H1 (cell line): ENCODE data around the gene MROH7. TPM values are rescaled to one million over a fixed set of nuclear protein-coding genes. Genes with fewer than 3 reads are reported as not detected.

Experiments
- CTCF ChIA-PET: fragments of 300-600 bp; sonication (Branson Sonifier 250); formaldehyde crosslinking; loops from one replicate; lab custom pipeline; 2021; ENCODE audit not compliant: partially characterized antibody; lab: Charles Lee
- POLR2A ChIA-PET: fragments of 300-600 bp; sonication (Branson Sonifier 250); formaldehyde crosslinking; loops from one replicate; lab custom pipeline; 2021; ENCODE audit warnings: inconsistent platforms; ENCODE audit not compliant: partially characterized antibody; lab: Charles Lee
- DNase-seq, 2 experiments: peaks; one replicate each; pipeline versions ENCODE4 v3.0.0 to v3.0.0-alpha.2; 2010 to 2022; ENCODE audit warnings: low spot score in 2 of 2, low read depth in 1 of 2, mixed read lengths in 1 of 2
- FAIRE-seq: peaks from 2 replicates; lab custom pipeline; 2011; peaks lifted over from hg19 to GRCh38; lab: Jason Lieb, UNC
- H2AFZ ChIP-seq: 2 replicates; pipeline ENCODE4 v1.8.1; 2012; ENCODE audit warnings: low read length, inconsistent platforms
- H2AK5ac ChIP-seq: 2 replicates; pipeline ENCODE4 v1.6.1; 2013; ENCODE audit warnings: low read depth, low read length
- H2BK120ac ChIP-seq: replicated peaks from 2 replicates; pipeline ENCODE3; 2013; ENCODE audit warnings: low read depth, low read length, inconsistent platforms
- H2BK12ac ChIP-seq: 2 replicates; pipeline ENCODE4 v1.6.1; 2013; ENCODE audit warnings: low read depth, low read length
- H2BK15ac ChIP-seq: 2 replicates; pipeline ENCODE4 v1.6.1; 2013; ENCODE audit warnings: low read length
- H2BK20ac ChIP-seq: 2 replicates; pipeline ENCODE4 v1.6.1; 2013; ENCODE audit warnings: low read length
- H2BK5ac ChIP-seq: 2 replicates; pipeline ENCODE4 v1.6.1; 2013; ENCODE audit warnings: low read depth, low read length
- H3K14ac ChIP-seq: 2 replicates; pipeline ENCODE4 v1.6.1; 2013; ENCODE audit warnings: inconsistent platforms; ENCODE audit not compliant: insufficient read length
- H3K18ac ChIP-seq: 2 replicates; pipeline ENCODE4 v1.6.1; 2013; ENCODE audit warnings: low read length; ENCODE audit errors: extremely low read depth
- H3K23ac ChIP-seq: 2 replicates; pipeline ENCODE4 v1.6.1; 2013; ENCODE audit warnings: inconsistent platforms; ENCODE audit not compliant: insufficient read length
- H3K23me2 ChIP-seq: 2 replicates; pipeline ENCODE4 v1.6.1; 2013; ENCODE audit warnings: low read depth, low read length
- H3K27ac ChIP-seq: 2 replicates; pipeline ENCODE4 v1.6.1; 2011; ENCODE audit warnings: low read depth, low read length, inconsistent platforms
- H3K27me3 ChIP-seq, 4 experiments: replicated peaks in 1 of 4; 1 replicate in 1 of 4; 2 replicates in 3 of 4; pipeline versions ENCODE4 v1.6.1 to v1.8.1; 2011 to 2013; ENCODE audit warnings: low read length in 3 of 4, mild to moderate bottlenecking in 3 of 4, inconsistent platforms in 2 of 4, mixed read lengths in 2 of 4, moderate library complexity in 1 of 4; ENCODE audit not compliant: control insufficient read depth in 3 of 4, insufficient read depth in 3 of 4; ENCODE audit errors: extremely low read depth in 1 of 4
- H3K36me3 ChIP-seq, 4 experiments: 2 replicates each; pipeline versions ENCODE4 v1.6.1 to v1.8.1; 2011 to 2013; ENCODE audit warnings: mild to moderate bottlenecking in 4 of 4, low read length in 3 of 4, moderate library complexity in 2 of 4, control low read depth in 1 of 4, inconsistent platforms in 1 of 4; ENCODE audit not compliant: insufficient read depth in 4 of 4, control insufficient read depth in 2 of 4
- H3K4ac ChIP-seq: replicated peaks from 2 replicates; pipeline ENCODE3; 2013; ENCODE audit warnings: low read length, low read depth, mixed read lengths, inconsistent platforms; ENCODE audit not compliant: insufficient read length
- H3K4me1 ChIP-seq, 4 experiments: replicated peaks in 1 of 4; 1 replicate in 1 of 4; 2 replicates in 3 of 4; pipeline versions ENCODE4 v1.6.1 to v1.8.1; 2011 to 2013; ENCODE audit warnings: low read length in 3 of 4, inconsistent platforms in 2 of 4, mixed read lengths in 1 of 4; ENCODE audit not compliant: insufficient read depth in 4 of 4, control insufficient read depth in 3 of 4
- H3K4me2 ChIP-seq, 2 experiments: 2 replicates each; pipeline versions ENCODE4 v1.6.1 to v1.8.1; 2011 to 2013; ENCODE audit warnings: low read depth in 2 of 2, low read length in 2 of 2, control low read depth in 1 of 2, inconsistent platforms in 1 of 2, mild to moderate bottlenecking in 1 of 2; ENCODE audit not compliant: insufficient read depth in 1 of 2
- H3K4me3 ChIP-seq, 4 experiments: fragments of 200-600, 300-600 bp in 1 of 4; sonication (generic), shearing (Covaris generic), sonication (Bioruptor Twin) in 1 of 4; 2 replicates each; pipeline versions ENCODE4 v1.5.1 to v1.8.1; 2011 to 2016; ENCODE audit warnings: low read length in 4 of 4, low read depth in 3 of 4, control low read depth in 2 of 4, inconsistent platforms in 2 of 4, mild to moderate bottlenecking in 2 of 4, mixed read lengths in 1 of 4, moderate library complexity in 1 of 4; ENCODE audit not compliant: insufficient read depth in 2 of 4; ENCODE audit errors: extremely low read depth in 1 of 4
- H3K56ac ChIP-seq: replicated peaks from 2 replicates; pipeline ENCODE3; 2013; ENCODE audit warnings: low read depth, mild to moderate bottlenecking, mixed read lengths, low read length, inconsistent platforms; ENCODE audit not compliant: insufficient read length
- H3K79me1 ChIP-seq: 2 replicates; pipeline ENCODE4 v1.6.1; 2013; ENCODE audit warnings: low read depth, low read length, control low read depth
- H3K79me2 ChIP-seq, 2 experiments: 2 replicates each; pipeline versions ENCODE4 v1.6.1 to v1.8.1; 2012 to 2013; ENCODE audit warnings: low read length in 2 of 2, mild to moderate bottlenecking in 2 of 2, inconsistent platforms in 1 of 2; ENCODE audit not compliant: insufficient read depth in 2 of 2, control insufficient read depth in 1 of 2
- H3K9ac ChIP-seq, 4 experiments: replicated peaks in 1 of 4; 1 replicate in 1 of 4; 2 replicates in 3 of 4; pipeline versions ENCODE4 v1.6.1 to v1.8.1; 2011 to 2013; ENCODE audit warnings: low read depth in 3 of 4, low read length in 3 of 4, control low read depth in 2 of 4, mild to moderate bottlenecking in 2 of 4, moderate library complexity in 2 of 4, inconsistent platforms in 1 of 4; ENCODE audit errors: extremely low read depth in 1 of 4
- H3K9me3 ChIP-seq, 2 experiments: 2 replicates each; pipeline versions ENCODE4 v1.6.1 to v1.8.1; 2012 to 2013; ENCODE audit warnings: mild to moderate bottlenecking in 2 of 2, moderate library complexity in 2 of 2, control low read depth in 1 of 2, inconsistent platforms in 1 of 2, low read depth in 1 of 2, low read length in 1 of 2, mixed read lengths in 1 of 2; ENCODE audit not compliant: insufficient read depth in 2 of 2
- H4K20me1 ChIP-seq, 2 experiments: replicated peaks in 1 of 2; 2 replicates each; pipeline versions ENCODE3 to v1.8.1; 2011 to 2013; ENCODE audit warnings: inconsistent platforms in 2 of 2, low read length in 2 of 2, mild to moderate bottlenecking in 1 of 2; ENCODE audit not compliant: insufficient read depth in 2 of 2, control insufficient read depth in 1 of 2
- H4K5ac ChIP-seq: 2 replicates; pipeline ENCODE4 v1.6.1; 2013; ENCODE audit warnings: low read length, low read depth, mixed read lengths, inconsistent platforms; ENCODE audit not compliant: insufficient read length
- H4K8ac ChIP-seq: 2 replicates; pipeline ENCODE4 v1.8.0; 2013; ENCODE audit warnings: mild to moderate bottlenecking, moderate library complexity, low read length, inconsistent platforms; ENCODE audit not compliant: insufficient read depth; ENCODE audit errors: extremely low read depth
- H4K91ac ChIP-seq: replicated peaks from 2 replicates; pipeline ENCODE3; 2013; ENCODE audit warnings: low read length, mixed read lengths, inconsistent platforms; ENCODE audit not compliant: insufficient read length
- EGR1 ChIP-seq: IDR thresholded peaks from 2 replicates; pipeline ENCODE4 v1.6.1; 2011; ENCODE audit warnings: low read depth, low read length, borderline replicate concordance
- HDAC2 ChIP-seq, 2 experiments: fragments of 300-600 bp in 1 of 2; sonication (generic) in 1 of 2; IDR thresholded peaks; 2 replicates each; pipeline ENCODE4 v1.6.1; 2011 to 2012; ENCODE audit warnings: low read depth in 2 of 2, low read length in 2 of 2, mild to moderate bottlenecking in 2 of 2, moderate library complexity in 2 of 2, borderline replicate concordance in 1 of 2, inconsistent platforms in 1 of 2
- JUN ChIP-seq: IDR thresholded peaks from 2 replicates; pipeline ENCODE4 v1.6.1; 2011; ENCODE audit warnings: low read depth, mild to moderate bottlenecking, improper control_type of control experiment, low read length
- KDM4A ChIP-seq: IDR thresholded peaks from one replicate; pipeline ENCODE4 v1.7.1; 2012; ENCODE audit warnings: low read depth, mild to moderate bottlenecking, moderate library complexity, low read length, inconsistent platforms; ENCODE audit not compliant: severe bottlenecking
- NANOG ChIP-seq: IDR thresholded peaks from 2 replicates; pipeline ENCODE4 v1.6.1; 2011; ENCODE audit warnings: low read length, low read depth, mild to moderate bottlenecking, inconsistent platforms; ENCODE audit not compliant: insufficient read depth, poor library complexity, severe bottlenecking
- PHF8 ChIP-seq: fragments of 200-600 bp; sonication (generic); conservative IDR thresholded peaks from 2 replicates; pipeline ENCODE4 v1.7.1; 2012; ENCODE audit warnings: low read depth, mild to moderate bottlenecking, inconsistent platforms, low read length, moderate library complexity
- POLR2AphosphoS5 ChIP-seq: IDR thresholded peaks from 2 replicates; pipeline ENCODE4 v1.6.1; 2011; ENCODE audit warnings: low read depth, low read length
- POU5F1 ChIP-seq: IDR thresholded peaks from 2 replicates; pipeline ENCODE4 v1.6.1; 2011; ENCODE audit warnings: low read depth, mild to moderate bottlenecking, low read length, moderate library complexity
- RXRA ChIP-seq: IDR thresholded peaks from 2 replicates; pipeline ENCODE4 v1.6.1; 2011; ENCODE audit warnings: low read depth, mild to moderate bottlenecking, low read length, moderate library complexity; ENCODE audit not compliant: insufficient read depth
- SIN3A ChIP-seq, 2 experiments: IDR thresholded peaks in 1 of 2; conservative IDR thresholded peaks in 1 of 2; 2 replicates each; pipeline ENCODE4 v1.6.1; 2011 to 2012; ENCODE audit warnings: low read length in 2 of 2, improper control_type of control experiment in 1 of 2, low read depth in 1 of 2, mild to moderate bottlenecking in 1 of 2
- SIRT6 ChIP-seq: IDR thresholded peaks from one replicate; pipeline ENCODE4 v1.7.1; 2012; ENCODE audit warnings: low read length, inconsistent platforms
- SIX5 ChIP-seq: IDR thresholded peaks from 2 replicates; pipeline ENCODE4 v1.6.1; 2011; ENCODE audit warnings: mild to moderate bottlenecking, low read depth, low read length
- SP2 ChIP-seq: IDR thresholded peaks from 2 replicates; pipeline ENCODE4 v1.6.1; 2012; ENCODE audit warnings: mild to moderate bottlenecking, low read length, inconsistent platforms
- TAF1 ChIP-seq: IDR thresholded peaks from 2 replicates; pipeline ENCODE4 v1.6.1; 2011; ENCODE audit warnings: mild to moderate bottlenecking, low read depth, low read length
- WGBS, 2 experiments: shearing (Covaris generic) in 1 of 2; methylation state at CpG; one replicate each; pipeline versions ENCODE4 v1.1.6 to v1.1.7; 2013 to 2015; ENCODE audit warnings: low lambda C conversion rate in 2 of 2, mixed read lengths in 2 of 2, inconsistent platforms in 1 of 2, low coverage in 1 of 2, missing lambda C conversion rate in 1 of 2; ENCODE audit not compliant: insufficient replicate concordance in 2 of 2, insufficient coverage in 1 of 2, insufficient read length in 1 of 2; ENCODE audit errors: extremely low coverage in 1 of 2, missing lambda C conversion rate in 1 of 2; 5-methylcytosine and 5-hydroxymethylcytosine counted together
- polyA plus RNA-seq, 7 experiments: library from polyadenylated mRNA; depleted of rRNA in 3 of 7; stranded (reverse) in 5 of 7; unstranded in 2 of 7; fragments of >200 nt in 5 of 7; fragments of 200-250 nt in 2 of 7; gene quantifications; 1 replicate in 5 of 7; 2 replicates in 1 of 7; 4 replicates in 1 of 7; pipeline versions ENCODE4 v1.2.1 to v1.2.3, GENCODE V29; 2011 to 2013; ENCODE audit warnings: missing spikeins in 2 of 7, mixed read lengths in 2 of 7
- total RNA-seq: library from RNA; stranded (reverse); fragmentation: NEBNext Ultra II Directional; extraction: Animal tissue kit (Norgen Biotek cat#: 25700); gene quantifications from 2 replicates; pipeline ENCODE4 v1.2.1, GENCODE V29; 2021

MROH7 gene
- total and polyA plus RNA-seq, 2 of the 8 experiments (the other 6 are each of a cell fraction or from before 2014, with no cell fraction given), result 0.07 to 0.20 TPM

- Histone ChIP-seq H3K27me3 (no peaks in the 10 kb centered on the region), H3K23me2 (0 out of 2 replicates have a peak, but pooled peaks cover 3% of the 10 kb centered on the region), H3K14ac (peak overlapping the region; percentile 67), H3K4me2 (no peak overlapping the region), H2BK20ac (0 out of 2 replicates have a peak overlapping the region, but pooled peaks have one; percentile 93), H3K9me3 (no peaks in the 10 kb centered on the region), H3K23ac (no peak overlapping the region), H3K79me2 (no peaks in the 10 kb centered on the region), H3K79me1 (no peaks in the 10 kb centered on the region), H2BK120ac (no peak overlapping the region), H2BK5ac (peak overlapping the region; percentile 26), H3K18ac (0 out of 2 replicates have a peak overlapping the region, but pooled peaks have one; percentile 13), H3K4me1 (peaks cover 5 to 18% (median 11%) of the 10 kb centered on the region in 4 experiments), H4K91ac (peak overlapping the region; percentile 46), H2AFZ (no peak overlapping the region), H4K8ac (no peak overlapping the region), H3K9ac (no peak overlapping the region), H3K27ac (no peak overlapping the region; the same call in 1 of the 2 replicates), H2AK5ac (peak overlapping the region; percentile 83), H4K20me1 (peaks cover 0 to 2% of the 10 kb centered on the region in 2 experiments), H3K56ac (no peak overlapping the region), H4K5ac (peak overlapping the region; percentile 29), H3K36me3 (no peaks in the 10 kb centered on the region), H2BK15ac (no peak overlapping the region; the same call in 1 of the 2 replicates), H2BK12ac (peak overlapping the region; percentile 93), H3K4me3 (no peak overlapping the region), H3K4ac (peak overlapping the region; percentile 66)
- 91% methylated on average over 8 of the region's 8 CpGs; no CpG with 5 or more reads in 1 of the 2 experiments for WGBS, 2 experiments
- POLR2A ChIA-PET, result interaction anchor here (1.2 kb wide), 1 partner anchor 26 kb away, joined by 3 read pairs; no protein-coding TSS in a partner anchor
- no peak for TF ChIP-seq SIX5
- no peak for TF ChIP-seq SP2
- TF ChIP-seq NANOG, result no peak
- TF ChIP-seq KDM4A, result no peak
- no peak for TF ChIP-seq SIRT6
- TF ChIP-seq TAF1, result no peak
- TF ChIP-seq SIN3A (conservative IDR thresholded peaks at IDR 0.05 in 1 of 2, IDR thresholded peaks at IDR 0.05 in 1 of 2; ENCODE audit: low read depth in 1 of 2, low read length in 2 of 2), result no peak
- TF ChIP-seq POLR2AphosphoS5, result no peak
- no peak for TF ChIP-seq POU5F1
- no peak for TF ChIP-seq RXRA
- no peak for TF ChIP-seq PHF8
- TF ChIP-seq HDAC2 (IDR thresholded peaks at IDR 0.05; ENCODE audit: borderline replicate concordance in 1 of 2, low read depth in 2 of 2, low read length in 2 of 2), result no peak
- no peak for TF ChIP-seq JUN
- no peak for TF ChIP-seq EGR1
- CTCF ChIA-PET, result interaction anchor here (1.2 to 1.8 kb wide), 3 partner anchors 96 to 198 kb away, joined by 3 to 5 read pairs (median 4); no protein-coding TSS in a partner anchor
- DNase-seq (no peak), FAIRE-seq (no peak)
These were observed 30.0 kb upstream of the MROH7 start for GRCh38 chr1:54611621-54612020.
